Fibroblast of mammary gland (primary cell): ENCODE results near the gene SVOP.
A peak's percentile ranks its signal among the peaks of the same experiment; 100 is the strongest.

Experiments used
- DNase-seq: peaks from one replicate; pipeline ENCODE4 v3.0.0-alpha.2; 2010; ENCODE audit warnings: low read depth
- H3K4me3 ChIP-seq: 2 replicates; pipeline ENCODE4 v1.5.1; 2011; ENCODE audit warnings: low read depth, mild to moderate bottlenecking, low read length, moderate library complexity; ENCODE audit not compliant: control insufficient read depth
- CTCF ChIP-seq: conservative IDR thresholded peaks from 2 replicates; pipeline ENCODE4 v1.5.1; 2011; ENCODE audit warnings: low read depth, low read length, inconsistent platforms; ENCODE audit not compliant: control insufficient read depth, insufficient read depth

The SVOP gene

GRCh38 chr12:108982621-108983219 lies 38.1 kb downstream of the SVOP start:
- no peak for TF ChIP-seq CTCF
- H3K4me3 ChIP-seq: no peak overlapping the region
- DNase-seq: no peak

DNA sequence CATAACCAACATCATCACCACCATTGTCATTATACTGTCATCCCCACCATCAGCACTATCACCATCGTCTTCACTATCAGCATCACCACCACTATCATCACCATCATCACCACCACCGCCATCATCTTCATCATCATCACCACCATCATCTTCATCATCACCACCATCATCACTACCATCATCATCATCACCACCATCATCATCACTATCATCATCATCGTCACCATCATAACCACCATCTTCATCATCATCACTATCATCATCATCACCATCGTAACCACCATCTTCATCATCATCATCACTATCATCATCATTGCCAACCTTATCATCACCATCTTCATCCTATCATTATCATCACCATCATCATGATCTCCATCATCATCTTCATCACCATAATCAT lies 39.0 kb downstream of the SVOP start:
- no peak for TF ChIP-seq CTCF

GRCh38 chr12:108980831-108981618 lies 39.8 kb downstream of the SVOP start:
- no peak for TF ChIP-seq CTCF
- peak; percentile 33 for DNase-seq
- no peak overlapping the region for H3K4me3 ChIP-seq

More for the DNA sequence above, 39.0 kb downstream of the SVOP start:
- DNase-seq: no peak
- H3K4me3 ChIP-seq: no peak overlapping the region

DNA sequence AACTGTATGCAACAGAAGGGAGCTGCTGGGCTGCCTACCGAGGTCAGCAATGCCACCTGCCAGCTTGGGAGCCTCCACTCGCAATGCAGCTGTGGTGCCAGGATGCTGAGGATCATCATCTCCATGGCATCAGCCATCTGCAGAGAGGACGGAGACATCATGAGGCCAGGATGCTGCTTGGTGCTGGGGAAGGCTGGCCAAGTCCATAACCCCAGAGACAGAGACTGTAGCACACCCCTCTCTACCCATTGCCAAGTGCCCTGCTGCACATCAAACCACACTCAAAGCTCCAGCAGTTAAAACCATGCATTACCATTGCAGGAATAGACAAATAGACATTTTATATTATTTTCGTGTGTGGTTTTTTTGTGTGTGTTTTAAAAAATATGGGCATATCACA lies 43.5 kb downstream of the SVOP start:
- H3K4me3 ChIP-seq: no peak overlapping the region
- no peak for DNase-seq
- TF ChIP-seq CTCF: no peak

- no peak for DNase-seq
- H3K4me3 ChIP-seq: no peak overlapping the region
- TF ChIP-seq CTCF: no peak
Measured at GRCh38 chr12:108975024-108975593, 45.8 kb downstream of the SVOP start.

DNA sequence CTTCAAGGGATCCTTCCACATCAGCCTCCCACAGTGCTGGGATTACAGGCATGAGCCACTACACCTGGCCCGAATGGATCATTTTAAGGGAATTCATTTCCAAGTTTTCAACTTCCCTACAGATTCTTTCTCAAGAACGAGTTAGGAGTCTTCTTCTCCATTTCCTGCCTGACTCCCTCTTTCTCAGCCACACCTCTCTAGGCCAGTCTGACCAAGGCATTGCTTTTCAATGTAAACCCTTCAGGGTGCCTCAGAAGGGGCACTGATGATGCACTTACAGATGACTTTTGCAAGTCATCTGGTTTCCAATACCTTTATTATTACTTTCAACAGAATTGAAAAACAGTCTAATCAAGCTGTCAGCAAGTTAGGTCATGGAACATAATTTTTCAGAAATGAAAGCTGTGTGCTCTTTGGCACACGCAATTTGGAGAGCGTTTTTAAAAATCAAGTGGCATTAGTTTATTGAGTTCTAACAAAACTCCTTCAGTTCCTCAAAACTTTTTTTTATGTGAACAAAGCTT lies 47.2 kb downstream of the SVOP start:
- TF ChIP-seq CTCF: no peak
- no peak overlapping the region for H3K4me3 ChIP-seq
- DNase-seq: no peak
